CD4-positive, alpha-beta T cell treated with Interleukin-17A for 4 hours (primary cell): ENCODE measurements around the gene TMEM182.

ENCODE experiments used
- DNase-seq: peaks from one replicate; pipeline ENCODE4 v3.0.0-alpha.2; 2020; ENCODE audit warnings: mixed read lengths

The TMEM182 gene

DNA sequence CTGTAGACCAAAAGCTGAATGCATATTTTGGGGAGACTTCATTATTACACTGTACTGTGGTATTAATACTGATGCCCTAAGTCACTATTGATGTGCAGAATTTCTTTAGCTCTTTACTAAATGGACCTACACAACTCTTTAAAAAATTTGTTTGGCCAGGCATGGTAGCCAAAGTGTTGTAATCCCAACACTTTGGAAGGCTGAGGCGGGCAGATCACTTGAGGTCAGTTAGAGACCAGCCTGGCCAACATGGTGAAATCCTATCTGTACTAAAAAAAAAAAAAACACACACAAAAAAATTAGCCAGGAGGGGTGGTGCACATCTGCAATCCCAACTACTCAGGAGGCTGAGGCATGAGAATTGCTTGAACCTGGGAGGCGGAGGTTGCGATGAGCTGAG, 6.4 kb downstream of the TMEM182 start:
- no peak for DNase-seq

DNA sequence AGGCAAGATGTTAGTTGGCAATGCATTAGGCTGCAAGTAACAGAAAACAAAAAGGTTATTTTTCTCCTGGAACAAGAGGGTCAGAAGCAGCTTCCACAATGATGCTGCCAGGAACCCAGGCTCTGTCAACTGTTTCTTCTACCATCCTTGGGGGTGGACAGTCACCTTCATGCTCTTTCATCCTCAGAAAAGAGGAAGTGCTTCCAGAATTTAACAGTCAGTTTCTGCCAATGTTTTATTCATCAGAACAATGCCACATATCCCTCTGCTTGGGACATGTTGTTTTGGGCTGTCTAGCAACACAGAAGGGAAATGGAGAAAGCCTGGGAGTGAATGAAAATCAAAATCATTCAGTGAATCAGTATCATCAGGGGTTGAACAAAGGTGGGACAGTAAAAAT, 7.1 kb downstream of the TMEM182 start:
- DNase-seq: no peak

GRCh38 chr2:102770506-102770905, 8.7 kb downstream of the TMEM182 start:
- no peak for DNase-seq

GRCh38 chr2:102771114-102771513, 9.3 kb downstream of the TMEM182 start:
- DNase-seq: no peak

DNA sequence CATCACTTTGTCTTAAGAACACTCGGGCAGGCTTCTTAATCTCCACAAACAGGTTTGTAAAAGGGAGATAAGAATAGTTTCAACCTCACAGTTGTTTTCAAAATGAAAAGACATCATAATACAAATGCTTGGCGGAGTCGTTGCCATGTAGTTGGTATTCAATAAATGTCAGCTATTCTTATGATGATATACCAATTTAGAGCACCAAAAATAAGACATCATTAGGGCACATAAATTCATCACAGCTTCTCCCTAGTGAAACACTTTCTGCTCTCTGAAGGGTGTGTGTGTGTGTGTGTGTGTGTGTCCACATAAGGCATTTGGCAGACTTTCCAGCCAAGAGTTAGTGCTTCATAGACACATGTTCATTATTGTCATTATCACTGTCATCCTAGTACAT, 10.8 kb downstream of the TMEM182 start:
- DNase-seq: no peak

DNA sequence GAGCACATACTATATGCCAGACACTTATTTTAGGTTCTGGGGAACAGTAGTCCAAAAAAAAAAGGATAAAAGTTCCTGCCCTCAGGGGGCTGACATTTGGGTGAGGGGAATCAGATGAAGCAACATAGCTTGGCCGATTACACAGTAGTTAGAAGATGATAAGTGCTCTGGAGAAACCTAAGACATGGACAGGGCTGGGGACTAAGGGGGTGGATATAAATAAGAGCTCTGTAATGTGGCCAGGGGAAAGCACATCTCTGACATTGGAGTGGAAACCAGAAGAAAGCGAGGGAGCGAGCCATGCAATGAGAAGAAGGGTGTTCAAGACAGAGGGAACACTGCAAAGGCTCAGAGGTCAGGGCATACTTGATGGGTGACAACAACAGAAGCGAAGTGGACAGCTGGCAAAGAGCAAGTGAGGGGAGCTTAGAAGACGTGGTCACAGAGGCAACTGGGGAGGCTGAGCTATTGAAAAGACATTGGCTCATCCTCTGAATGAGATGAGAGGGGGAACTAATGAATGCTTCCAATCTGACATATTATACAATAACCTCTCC, 11.4 kb downstream of the TMEM182 start:
- no peak for DNase-seq

DNA sequence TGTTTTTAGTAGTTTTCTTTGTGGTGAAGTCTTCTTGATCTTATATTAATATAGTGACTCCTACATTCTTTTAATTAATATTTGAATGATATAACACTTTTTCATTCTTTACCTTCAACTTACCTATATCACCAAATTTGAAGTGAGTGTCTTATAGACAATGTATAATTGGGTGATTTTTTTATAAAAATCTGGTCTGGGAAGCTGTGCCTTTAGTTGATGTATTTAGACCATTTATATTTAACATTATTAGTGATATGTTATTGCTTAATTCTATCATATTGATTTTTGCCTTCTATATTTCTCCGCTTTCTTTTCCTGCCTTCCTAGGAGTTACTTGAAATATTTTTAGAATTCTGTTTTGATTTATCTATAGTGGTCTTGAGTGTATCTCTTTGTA, 16.4 kb downstream of the TMEM182 start:
- no peak for DNase-seq

GRCh38 chr2:102780467-102780866, 18.6 kb downstream of the TMEM182 start:
- no peak for DNase-seq

GRCh38 chr2:102782187-102782586, 20.4 kb downstream of the TMEM182 start:
- DNase-seq: no peak

DNA sequence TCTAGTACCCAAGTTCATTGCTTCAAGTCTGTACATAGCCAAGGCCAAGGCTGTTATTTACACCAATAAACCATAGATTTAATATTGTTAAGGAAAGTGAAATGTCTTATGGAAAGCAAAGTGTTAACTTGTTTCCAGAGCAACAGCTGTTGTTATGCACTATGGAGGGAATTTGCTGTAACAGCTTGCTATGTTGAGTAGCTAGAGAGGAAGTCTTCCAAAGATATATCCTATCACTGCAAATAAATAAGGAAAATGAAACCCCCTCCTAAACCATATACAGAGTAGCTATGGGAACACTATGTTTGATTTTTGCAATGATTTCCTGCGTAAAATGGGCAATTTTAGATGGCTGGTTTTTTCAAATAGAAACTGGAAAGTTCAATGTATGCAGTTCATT, 21.1 kb downstream of the TMEM182 start:
- DNase-seq: no peak

GRCh38 chr2:102783506-102784183, 21.8 kb downstream of the TMEM182 start:
- DNase-seq: no peak

DNA sequence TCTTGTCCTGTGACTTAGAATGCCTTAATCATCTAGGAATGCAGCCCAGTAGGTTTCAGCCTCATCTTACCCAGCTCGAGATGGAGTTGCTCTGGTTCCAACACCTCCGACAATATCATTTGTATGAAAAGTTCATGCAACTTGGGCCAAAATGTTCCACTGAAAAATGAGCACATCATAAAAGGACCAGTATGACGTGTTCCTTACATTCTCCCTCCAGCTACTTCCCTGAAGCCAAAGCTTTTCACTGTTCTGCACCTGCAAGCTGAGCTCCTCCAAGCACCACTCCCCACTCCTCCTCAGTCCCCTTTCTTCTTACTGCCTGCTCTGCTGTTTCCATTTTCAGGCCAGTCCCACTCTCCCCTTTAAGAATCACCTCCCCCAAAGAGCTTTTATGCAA, 23.1 kb downstream of the TMEM182 start:
- no peak for DNase-seq

GRCh38 chr2:102788216-102788884, 26.5 kb downstream of the TMEM182 start:
- DNase-seq: no peak

GRCh38 chr2:102788885-102789260, 27.0 kb downstream of the TMEM182 start:
- DNase-seq: no peak

- no peak for DNase-seq
Measured at GRCh38 chr2:102789349-102790090, 27.7 kb downstream of the TMEM182 start.

GRCh38 chr2:102790091-102790455, 28.2 kb downstream of the TMEM182 start:
- DNase-seq: no peak

- no peak for DNase-seq
Measured at GRCh38 chr2:102792568-102793208, 30.9 kb downstream of the TMEM182 start.

DNA sequence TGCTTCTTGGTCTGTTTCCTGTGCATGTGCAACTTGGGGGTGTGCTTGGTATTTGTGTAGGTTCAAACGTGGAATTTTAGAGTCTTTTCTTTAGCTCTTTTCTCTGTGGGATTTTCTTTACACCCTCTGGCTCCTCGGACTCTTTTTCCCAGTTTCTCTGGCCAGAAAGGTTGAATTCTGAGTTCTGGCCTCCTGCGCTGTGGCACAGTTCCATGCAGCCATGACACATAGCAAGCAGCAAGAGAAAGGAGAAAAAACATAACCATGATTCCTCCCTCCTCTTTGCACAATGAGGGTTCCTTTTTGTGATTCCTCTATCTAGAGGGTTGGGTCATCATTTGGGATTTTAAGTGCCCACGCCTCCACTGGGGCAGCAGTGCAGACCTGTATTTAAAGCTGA, 33.8 kb downstream of the TMEM182 start:
- no peak for DNase-seq

- no peak for DNase-seq
Measured at GRCh38 chr2:102796337-102796736, 34.5 kb downstream of the TMEM182 start.

DNA sequence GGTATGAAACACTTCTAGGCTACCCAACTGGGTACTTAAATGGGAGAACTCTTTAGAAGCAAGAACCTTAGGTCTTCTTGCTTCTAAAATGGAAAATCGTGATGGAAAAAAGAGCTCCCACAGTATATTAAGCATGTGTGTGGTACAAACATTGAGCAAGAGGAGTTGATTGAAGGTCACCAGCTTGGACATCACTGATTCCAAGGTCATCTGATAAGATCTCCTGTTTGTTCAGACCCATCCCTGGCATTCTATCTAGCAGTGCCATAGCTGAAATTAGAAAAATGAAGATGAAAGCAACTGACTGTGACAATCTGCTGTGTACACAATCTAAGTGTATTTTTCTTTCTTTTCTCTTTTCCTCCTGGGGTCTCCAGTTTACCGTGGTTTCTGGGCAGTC, 35.7 kb downstream of the TMEM182 start:
- no peak for DNase-seq

DNA sequence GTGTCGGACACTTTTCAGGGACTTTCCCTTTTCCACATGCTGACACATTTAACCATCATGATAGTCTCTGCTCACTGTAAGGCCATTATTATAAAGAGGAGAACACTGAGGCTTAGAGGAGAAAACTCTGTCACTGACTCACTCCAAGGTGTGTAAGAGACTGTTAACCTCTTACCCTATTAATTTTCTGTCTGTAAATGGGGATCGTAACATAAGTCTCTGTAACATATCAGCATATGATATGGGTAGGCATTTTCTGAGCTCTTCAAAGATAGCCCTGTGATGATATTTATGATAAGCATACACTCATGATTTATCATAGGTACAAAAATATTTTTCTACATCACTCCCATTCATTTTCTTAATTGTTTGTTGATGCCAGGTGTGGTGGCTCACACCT, 36.4 kb downstream of the TMEM182 start:
- no peak for DNase-seq

DNA sequence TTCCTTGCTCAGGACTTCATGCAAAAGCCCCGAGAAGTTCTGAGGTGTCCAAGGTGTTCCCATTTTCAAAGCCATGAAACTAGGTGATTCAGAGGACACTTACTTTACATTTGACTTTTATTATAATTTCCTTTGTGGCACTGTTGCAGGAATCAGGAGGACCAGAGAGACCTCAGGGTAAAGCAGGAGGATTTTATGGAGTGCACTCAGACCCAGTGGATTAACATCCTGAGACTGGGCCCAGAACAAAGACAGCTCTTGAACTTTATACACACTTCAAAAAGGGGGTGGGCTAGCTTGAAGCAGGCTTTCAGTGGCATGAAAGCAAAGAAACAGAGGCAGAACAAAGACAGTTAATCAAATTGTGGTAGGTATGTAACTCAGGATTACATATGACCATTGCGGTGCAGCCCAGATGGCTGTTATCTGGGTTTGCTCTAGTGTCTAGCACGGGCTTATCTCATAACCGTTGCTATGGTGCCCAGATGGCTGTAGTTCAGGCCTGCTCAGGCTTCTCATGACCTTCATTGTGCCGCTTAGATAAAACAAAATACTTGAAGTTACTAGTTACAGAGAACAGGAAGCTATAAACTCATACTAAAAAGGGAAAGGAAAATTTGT, 39.4 kb downstream of the TMEM182 start:
- DNase-seq: no peak
